HepG2 (cell line): ENCODE measurements around the gene ATAD3C.

Source experiments
- ARID5B ChIP-seq: IDR thresholded peaks from 2 replicates; pipeline ENCODE4 v1.4.0; 2020; ENCODE audit warnings: mild to moderate bottlenecking, missing genetic modification reagents
- EED ChIP-seq: sonication (generic); formaldehyde crosslinking; IDR thresholded peaks from 2 replicates; pipeline ENCODE4 v1.5.0; 2020; ENCODE audit warnings: mild to moderate bottlenecking, missing genetic modification reagents
- EZH2 ChIP-seq: conservative IDR thresholded peaks from 2 replicates; pipeline ENCODE4 v1.6.1; 2012; ENCODE audit warnings: mild to moderate bottlenecking, low read depth, low read length, moderate library complexity
- MXD4 ChIP-seq: IDR thresholded peaks from 2 replicates; pipeline ENCODE4 v1.6.1; 2016; ENCODE audit warnings: mild to moderate bottlenecking, missing biosample characterization, missing genetic modification reagents
- SMARCC2 ChIP-seq: fragments of 450-650 bp; IDR thresholded peaks from 2 replicates; pipeline ENCODE4 v1.6.1; 2017; ENCODE audit warnings: antibody characterized with exemption, mild to moderate bottlenecking
- SYNCRIP ChIP-seq: fragments of 200-400 bp; formaldehyde crosslinking; IDR thresholded peaks from 2 replicates; pipeline ENCODE4 v1.6.1; 2018; ENCODE audit warnings: mild to moderate bottlenecking, low read depth, low read length; ENCODE audit not compliant: insufficient read depth
- ZNF513 ChIP-seq: sonication (generic); formaldehyde crosslinking; conservative IDR thresholded peaks from 2 replicates; pipeline ENCODE4 v1.5.0; 2020; ENCODE audit warnings: missing genetic modification reagents
- ZNF589 ChIP-seq: sonication (generic); formaldehyde crosslinking; conservative IDR thresholded peaks from 2 replicates; pipeline ENCODE4 v1.8.0; 2022; ENCODE audit warnings: mild to moderate bottlenecking, moderate library complexity, missing genetic modification reagents

DNA sequence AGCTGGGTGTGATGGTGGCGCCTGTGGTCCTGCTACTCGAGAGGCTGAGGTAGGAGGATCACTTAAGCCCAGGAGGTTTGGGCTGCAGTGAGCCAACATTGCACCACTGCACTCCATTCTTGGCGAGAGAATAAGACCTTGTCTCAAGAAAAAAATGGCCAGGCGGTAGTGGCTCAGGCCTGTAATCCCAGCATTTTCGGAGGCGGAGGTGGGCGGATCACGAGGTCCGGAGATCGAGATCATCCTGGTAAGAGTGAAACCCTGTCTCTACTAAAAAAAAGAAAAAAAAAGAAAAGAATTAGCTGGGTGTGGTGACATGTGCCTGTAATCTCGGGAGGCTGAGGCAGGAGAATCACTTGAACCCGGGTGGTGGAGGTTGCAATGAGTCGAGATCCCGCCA, 33.4 kb downstream of the ATAD3C start:
- TF ChIP-seq MXD4 (CRISPR knock-in tag) (no peak), ZNF513 (CRISPR knock-in tag) (no peak), EZH2 (no peak), SYNCRIP (no peak), EED (CRISPR knock-in tag) (no peak), SMARCC2 (no peak), ZNF589 (CRISPR knock-in tag) (no peak), ARID5B (CRISPR knock-in tag) (no peak)
